ENCODE results near the gene RIPOR3.
"Not testable (repeated sequence)": the region's sequence is repeated elsewhere in the genome, so short reads cannot be mapped to it uniquely, and the experiment has no call there.

The RIPOR3 gene

GRCh38 chr20:50658804-50659380 lies 32.5 kb downstream of the RIPOR3 start:
- no peak for DNase-seq (ENCODE audit: low spot score)

- DNase-seq (ENCODE audit: low spot score), result no peak
Observed at GRCh38 chr20:50655311-50655880, 35.9 kb downstream of the RIPOR3 start.

GRCh38 chr20:50654904-50655303 lies 36.4 kb downstream of the RIPOR3 start:
- DNase-seq (ENCODE audit: low spot score), result no peak

- no peak for DNase-seq (ENCODE audit: low spot score)
Observed at GRCh38 chr20:50652702-50653294, 38.5 kb downstream of the RIPOR3 start.

- DNase-seq (ENCODE audit: low spot score), result no peak
Observed at GRCh38 chr20:50651676-50652075, 39.7 kb downstream of the RIPOR3 start.

- DNase-seq (ENCODE audit: low spot score), result no peak
Observed at GRCh38 chr20:50649590-50649989, 41.8 kb downstream of the RIPOR3 start.

- no peak for DNase-seq (ENCODE audit: low spot score)
Observed at GRCh38 chr20:50648651-50649050, 42.7 kb downstream of the RIPOR3 start.

GRCh38 chr20:50646483-50646996 lies 44.8 kb downstream of the RIPOR3 start:
- DNase-seq (ENCODE audit: low spot score), result no peak

GRCh38 chr20:50645253-50646068 lies 45.9 kb downstream of the RIPOR3 start:
- no peak for DNase-seq (ENCODE audit: low spot score)

- no peak for DNase-seq (ENCODE audit: low spot score)
Observed at GRCh38 chr20:50642288-50642803, 49.0 kb downstream of the RIPOR3 start.

- not testable (repeated sequence) for DNase-seq (ENCODE audit: low spot score)
Observed at GRCh38 chr20:50641625-50642287, 49.6 kb downstream of the RIPOR3 start.

GRCh38 chr20:50639971-50640711 lies 51.2 kb downstream of the RIPOR3 start:
- DNase-seq (ENCODE audit: low spot score), result not testable (repeated sequence)

- DNase-seq (ENCODE audit: low spot score), result not testable (repeated sequence)
Observed at GRCh38 chr20:50638015-50638847, 53.1 kb downstream of the RIPOR3 start.

- DNase-seq (ENCODE audit: low spot score), result no peak
Observed at GRCh38 chr20:50636601-50637540, 54.5 kb downstream of the RIPOR3 start.

- DNase-seq (ENCODE audit: low spot score), result no peak
Observed at GRCh38 chr20:50635676-50636600, 55.4 kb downstream of the RIPOR3 start.

GRCh38 chr20:50635014-50635557 lies 56.3 kb downstream of the RIPOR3 start:
- DNase-seq (ENCODE audit: low spot score), result no peak

- no peak for DNase-seq (ENCODE audit: low spot score)
Observed at GRCh38 chr20:50634191-50634590, 57.2 kb downstream of the RIPOR3 start.

GRCh38 chr20:50633361-50633760 lies 58.0 kb downstream of the RIPOR3 start:
- no peak for DNase-seq (ENCODE audit: low spot score)

Measured in putamen (tissue), 1 donor.